Measurements from ENCODE around the gene C10orf120. TPM values are rescaled to one million over a fixed set of nuclear protein-coding genes. Genes with fewer than 3 reads are reported as not detected.

C10orf120 gene
- total RNA-seq, 4 donors from 2014 or later = not detected

DNA sequence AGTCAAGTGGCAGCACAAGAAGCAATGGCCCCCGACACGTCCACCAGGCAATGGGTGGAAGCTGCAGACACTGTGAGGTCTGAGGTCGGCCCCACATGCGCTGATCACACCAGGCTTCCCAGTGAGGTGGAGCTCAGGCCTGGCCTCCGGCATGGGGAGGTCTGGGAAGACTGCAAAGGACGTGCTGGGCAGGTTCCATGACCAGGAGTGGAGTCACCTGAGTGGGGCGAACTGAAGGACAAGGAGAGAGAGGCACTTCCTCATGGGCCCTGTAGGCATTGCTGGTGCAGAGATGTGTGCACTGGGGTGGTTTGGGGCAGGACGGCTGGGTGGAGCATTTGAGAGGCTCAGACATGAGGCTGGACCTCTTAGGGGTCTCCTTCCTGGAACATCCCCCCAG is 35.1 kb downstream of the C10orf120 start:
- DNase-seq (ENCODE audit: low spot score) = no peak

GRCh38 chr10:122663516-122664130 is 36.0 kb downstream of the C10orf120 start:
- TF ChIP-seq CTCF (IDR thresholded peaks at IDR 0.05) = no peak
- DNase-seq (ENCODE audit: low spot score) (no peak), ATAC-seq (ENCODE audit: low FRiP score) (no peak)

More for the DNA sequence above, 35.1 kb downstream of the C10orf120 start:
- TF ChIP-seq CTCF (IDR thresholded peaks at IDR 0.05) = no peak
- no peak for ATAC-seq (ENCODE audit: low FRiP score)

DNA sequence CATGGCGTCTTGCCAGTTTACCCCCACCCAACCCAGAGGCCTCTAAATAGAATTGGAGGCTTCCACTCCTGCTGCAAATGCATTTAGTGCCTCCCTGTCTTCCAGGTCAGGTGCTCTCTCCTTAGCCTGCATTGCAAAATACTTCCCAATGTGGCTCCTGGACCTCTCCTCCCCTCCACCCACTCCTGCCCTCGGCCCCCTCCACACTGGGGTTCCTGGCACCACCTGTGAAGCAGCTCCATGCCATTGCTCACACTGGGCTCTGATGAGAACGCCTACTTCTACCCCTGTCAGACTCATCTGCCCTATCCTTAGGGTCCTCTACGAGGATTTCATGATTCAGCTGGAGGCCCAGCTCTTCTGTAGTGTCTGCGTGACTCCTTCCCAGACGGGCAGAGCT is 37.4 kb downstream of the C10orf120 start:
- no peak for ATAC-seq (ENCODE audit: low FRiP score)
- no peak for DNase-seq (ENCODE audit: low spot score)
- no peak for TF ChIP-seq CTCF (IDR thresholded peaks at IDR 0.05)

GRCh38 chr10:122660696-122661095 is 39.0 kb downstream of the C10orf120 start:
- ATAC-seq (ENCODE audit: low FRiP score) = no peak
- TF ChIP-seq CTCF (IDR thresholded peaks at IDR 0.05) = no peak
- no peak for DNase-seq (ENCODE audit: low spot score)

GRCh38 chr10:122659651-122660050 is 40.0 kb downstream of the C10orf120 start:
- ATAC-seq (ENCODE audit: low FRiP score) (no peak), DNase-seq (ENCODE audit: low spot score) (no peak)
- no peak for TF ChIP-seq CTCF (IDR thresholded peaks at IDR 0.05)

- no peak for ATAC-seq (ENCODE audit: low FRiP score)
- TF ChIP-seq CTCF (IDR thresholded peaks at IDR 0.05) = no peak
- no peak for DNase-seq (ENCODE audit: low spot score)
Measured at GRCh38 chr10:122659126-122659525, 40.5 kb downstream of the C10orf120 start.

- DNase-seq (ENCODE audit: low spot score) = no peak
- no peak for TF ChIP-seq CTCF (IDR thresholded peaks at IDR 0.05)
- ATAC-seq (ENCODE audit: low FRiP score) = no peak
Measured at GRCh38 chr10:122658356-122659049, 41.1 kb downstream of the C10orf120 start.
